ENCODE data around the gene CDHR3. TPM values are rescaled to one million over a fixed set of nuclear protein-coding genes. Genes with fewer than 3 reads are reported as not detected.

Gene CDHR3
- total and polyA plus RNA-seq, 2 donors from 2014 or later: 3.6 to 7.1 TPM

DNA sequence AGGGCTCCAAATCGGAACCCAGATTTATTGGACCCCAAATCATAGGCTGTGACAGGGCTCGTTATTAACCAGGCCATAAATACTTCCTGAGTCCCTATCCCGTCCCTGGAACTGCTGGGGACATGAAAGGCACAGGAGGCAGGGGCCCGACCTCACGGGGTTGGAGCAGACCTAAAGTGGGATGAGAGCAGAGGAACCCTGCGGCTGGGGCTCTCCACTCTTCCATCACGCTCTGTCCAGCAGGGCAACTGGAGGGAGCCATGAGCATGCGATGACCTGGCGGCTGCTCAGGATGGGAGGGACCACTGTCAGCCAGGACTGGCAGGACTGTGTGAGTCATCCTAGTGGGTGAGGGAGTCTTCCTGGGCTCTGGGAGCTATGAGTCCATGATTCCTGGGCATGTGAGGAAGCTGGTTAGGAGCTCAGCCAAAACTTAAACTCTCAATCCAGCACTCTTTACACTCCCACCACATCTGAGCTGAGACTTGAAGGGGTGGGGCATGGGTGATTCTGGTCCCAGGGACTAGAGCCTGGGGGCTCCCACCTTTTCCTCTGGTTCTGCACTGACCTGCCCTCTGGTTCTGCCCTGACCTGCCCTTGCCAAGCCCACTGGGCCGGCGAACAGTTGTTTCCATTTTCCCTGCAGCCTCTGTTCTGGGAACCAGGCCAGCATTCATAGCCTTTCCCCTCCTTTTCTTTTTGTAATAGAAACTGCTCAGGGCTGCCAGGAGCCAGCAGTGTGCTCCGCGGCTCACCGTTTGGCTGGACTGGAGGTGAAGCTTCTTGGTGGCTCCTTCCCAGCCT lies 101.9 kb downstream of the CDHR3 start:
- H3K4me1 ChIP-seq (ENCODE audit: control insufficient read depth in 2 of 3, insufficient read depth in 2 of 3, low read depth in 1 of 3, low read length in 3 of 3): peaks cover 0 to 23% (median 23%) of the 10 kb centered on the region in 3 donors
- FAIRE-seq: no peak
- intact Hi-C loops (cut with DNase I): no loop called here
- peak overlapping the region in 2 of 3 donors; percentile 5 to 52 for H3K4me3 ChIP-seq (ENCODE audit: low read length in 3 of 3)
- H3K36me3 ChIP-seq (ENCODE audit: control insufficient read depth in 2 of 3, insufficient read depth in 3 of 3, low read length in 3 of 3): no peaks in the 10 kb centered on the region
- H3K27ac ChIP-seq (ENCODE audit: low read depth in 2 of 2, low read length in 2 of 2): peak overlapping the region; percentile 84 to 87
- no peaks in the 10 kb centered on the region for H3K27me3 ChIP-seq (ENCODE audit: control insufficient read depth, insufficient read depth, low read length)
- TF ChIP-seq, protein P1, sequence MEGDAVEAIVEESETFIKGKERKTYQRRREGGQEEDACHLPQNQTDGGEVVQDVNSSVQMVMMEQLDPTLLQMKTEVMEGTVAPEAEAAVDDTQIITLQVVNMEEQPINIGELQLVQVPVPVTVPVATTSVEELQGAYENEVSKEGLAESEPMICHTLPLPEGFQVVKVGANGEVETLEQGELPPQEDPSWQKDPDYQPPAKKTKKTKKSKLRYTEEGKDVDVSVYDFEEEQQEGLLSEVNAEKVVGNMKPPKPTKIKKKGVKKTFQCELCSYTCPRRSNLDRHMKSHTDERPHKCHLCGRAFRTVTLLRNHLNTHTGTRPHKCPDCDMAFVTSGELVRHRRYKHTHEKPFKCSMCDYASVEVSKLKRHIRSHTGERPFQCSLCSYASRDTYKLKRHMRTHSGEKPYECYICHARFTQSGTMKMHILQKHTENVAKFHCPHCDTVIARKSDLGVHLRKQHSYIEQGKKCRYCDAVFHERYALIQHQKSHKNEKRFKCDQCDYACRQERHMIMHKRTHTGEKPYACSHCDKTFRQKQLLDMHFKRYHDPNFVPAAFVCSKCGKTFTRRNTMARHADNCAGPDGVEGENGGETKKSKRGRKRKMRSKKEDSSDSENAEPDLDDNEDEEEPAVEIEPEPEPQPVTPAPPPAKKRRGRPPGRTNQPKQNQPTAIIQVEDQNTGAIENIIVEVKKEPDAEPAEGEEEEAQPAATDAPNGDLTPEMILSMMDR (IDR thresholded peaks at IDR 0.05; ENCODE audit: borderline replicate concordance, extremely low read depth, insufficient read depth): no peak
- no peaks in the 10 kb centered on the region for H3K9me3 ChIP-seq (ENCODE audit: control insufficient read depth in 2 of 3, insufficient read depth in 1 of 3, low read length in 3 of 3)
- DNase-seq: peak; percentile 53 to 94 (median 70)
- peak overlapping the region in 2 of 3 donors; percentile 1 to 51 for H3K9ac ChIP-seq (ENCODE audit: low read length in 3 of 3)

DNA sequence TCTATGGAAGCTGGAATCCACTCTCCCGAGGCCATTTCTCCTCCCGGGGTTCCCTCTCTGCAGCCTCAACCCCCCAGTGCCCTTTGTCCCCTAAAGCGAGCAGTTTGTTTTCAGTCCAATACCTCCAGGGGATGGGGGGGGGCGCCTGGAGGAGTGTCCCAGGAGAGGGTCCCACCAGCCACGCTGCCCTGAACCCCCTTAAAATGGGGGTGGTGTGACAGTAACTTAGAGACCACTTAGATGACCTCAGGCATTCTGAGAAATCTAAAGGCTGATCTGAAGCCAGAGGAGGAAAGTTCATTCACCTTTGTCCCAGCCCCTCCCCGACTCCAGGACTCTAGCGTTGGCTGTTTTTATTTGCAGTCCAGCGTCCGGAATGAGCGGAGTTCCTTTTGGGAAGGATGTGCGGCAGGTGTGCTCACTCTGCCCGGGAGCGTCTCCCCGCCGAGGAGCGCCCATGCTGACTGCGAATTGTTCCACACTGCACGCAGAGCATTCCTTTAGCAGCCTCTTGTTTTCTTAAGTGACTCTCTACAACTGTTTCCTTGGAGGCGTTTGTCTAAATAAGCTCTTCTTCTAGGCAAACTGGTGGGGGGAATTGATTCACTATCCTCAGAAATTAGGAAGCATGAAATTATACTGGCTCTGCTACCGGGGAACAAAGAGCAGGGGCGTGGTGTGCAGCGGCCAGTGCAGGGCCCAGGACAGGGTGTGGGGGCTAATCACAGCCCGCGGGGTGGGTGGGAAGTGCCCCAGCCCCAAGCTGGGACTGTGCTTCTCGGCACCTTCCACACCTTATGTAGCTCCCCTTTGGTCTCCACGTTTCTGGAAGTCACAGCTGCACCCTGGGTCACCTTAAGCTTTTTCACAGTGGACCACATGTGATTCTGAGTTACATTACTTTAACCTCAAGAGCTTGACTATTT lies 102.8 kb downstream of the CDHR3 start:
- peak overlapping the region in 2 of 3 donors; percentile 5 to 52 for H3K4me3 ChIP-seq (ENCODE audit: low read length in 3 of 3)
- H3K27me3 ChIP-seq (ENCODE audit: control insufficient read depth, insufficient read depth, low read length): no peaks in the 10 kb centered on the region
- H3K9me3 ChIP-seq (ENCODE audit: control insufficient read depth in 2 of 3, insufficient read depth in 1 of 3, low read length in 3 of 3): no peaks in the 10 kb centered on the region
- peak overlapping the region in 1 of 3 donors; percentile 51 for H3K9ac ChIP-seq (ENCODE audit: low read length in 3 of 3)
- FAIRE-seq: no peak
- peak in 4 of 5 donors; percentile 49 to 73 (median 64) for DNase-seq
- no peaks in the 10 kb centered on the region for H3K36me3 ChIP-seq (ENCODE audit: control insufficient read depth in 2 of 3, insufficient read depth in 3 of 3, low read length in 3 of 3)
- H3K4me1 ChIP-seq (ENCODE audit: control insufficient read depth in 2 of 3, insufficient read depth in 2 of 3, low read depth in 1 of 3, low read length in 3 of 3): peaks cover 0 to 30% (median 23%) of the 10 kb centered on the region in 3 donors
- TF ChIP-seq, protein P1 (IDR thresholded peaks at IDR 0.05; ENCODE audit: borderline replicate concordance, extremely low read depth, insufficient read depth): no peak
- peak overlapping the region; percentile 84 to 87 for H3K27ac ChIP-seq (ENCODE audit: low read depth in 2 of 2, low read length in 2 of 2)
- intact Hi-C loops (cut with DNase I): no loop called here

DNA sequence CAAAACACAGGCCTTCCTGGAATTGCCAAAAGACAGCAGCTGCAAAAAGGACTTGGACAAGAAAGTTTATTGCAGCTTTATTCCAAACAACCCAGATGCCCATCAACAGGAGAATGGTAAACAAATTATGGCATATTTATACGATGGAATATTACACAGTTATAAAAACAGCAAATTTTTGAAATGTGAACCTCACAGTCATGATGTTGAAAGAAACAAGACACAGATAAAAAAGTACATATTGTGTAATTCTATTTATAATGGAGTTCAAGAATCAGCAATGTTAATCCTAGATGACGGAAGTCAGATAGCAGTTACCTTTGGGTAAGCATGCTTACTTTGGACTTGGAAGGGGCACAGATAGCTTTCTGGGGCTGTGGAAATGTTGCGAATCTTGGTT lies 104.6 kb downstream of the CDHR3 start:
- intact Hi-C loops (cut with DNase I): no loop called here
- DNase-seq (no peak), FAIRE-seq (no peak)
- Histone ChIP-seq H3K9me3 (ENCODE audit: control insufficient read depth in 2 of 3, insufficient read depth in 1 of 3, low read length in 3 of 3) (no peaks in the 10 kb centered on the region), H3K36me3 (ENCODE audit: control insufficient read depth in 2 of 3, insufficient read depth in 3 of 3, low read length in 3 of 3) (no peaks in the 10 kb centered on the region), H3K4me3 (ENCODE audit: low read length in 3 of 3) (no peak overlapping the region), H3K4me1 (ENCODE audit: control insufficient read depth in 2 of 3, insufficient read depth in 2 of 3, low read depth in 1 of 3, low read length in 3 of 3) (peaks cover 0 to 40% (median 39%) of the 10 kb centered on the region in 3 donors), H3K27ac (ENCODE audit: low read depth in 2 of 2, low read length in 2 of 2) (no peak overlapping the region), H3K27me3 (ENCODE audit: control insufficient read depth, insufficient read depth, low read length) (no peaks in the 10 kb centered on the region), H3K9ac (ENCODE audit: low read length in 3 of 3) (no peak overlapping the region)
- TF ChIP-seq, protein P1 (IDR thresholded peaks at IDR 0.05; ENCODE audit: borderline replicate concordance, extremely low read depth, insufficient read depth): no peak

Data from kidney (tissue), 14 donors.